Urinary bladder (tissue), 4 donors: ENCODE data around the gene GMDS. TPM values are rescaled to one million over a fixed set of nuclear protein-coding genes. Genes with fewer than 3 reads are reported as not detected.

Source experiments
- DNase-seq: peaks from one replicate; pipeline ENCODE4 v3.0.0-alpha.2; 2015; ENCODE audit errors: extremely low spot score
- H3K27ac ChIP-seq: one replicate; pipeline ENCODE4 v1.5.1; 2013; ENCODE audit warnings: low read depth, mild to moderate bottlenecking, moderate library complexity
- H3K36me3 ChIP-seq: one replicate; pipeline ENCODE4 v1.6.1; 2013; ENCODE audit warnings: mild to moderate bottlenecking, moderate library complexity; ENCODE audit not compliant: insufficient read depth
- H3K4me1 ChIP-seq: one replicate; pipeline ENCODE4 v1.6.1; 2013; ENCODE audit warnings: mild to moderate bottlenecking, moderate library complexity; ENCODE audit not compliant: insufficient read depth
- H3K4me3 ChIP-seq: one replicate; pipeline ENCODE4 v1.5.1; 2013; ENCODE audit warnings: low read depth, low read length
- WGBS: extraction: QIAGEN DNeasy Blood & Tissue Kit; methylation state at CpG from one replicate; pipeline ENCODE4 v1.1.7; 2013; 5-methylcytosine and 5-hydroxymethylcytosine counted together
- polyA plus RNA-seq: library from polyadenylated mRNA; stranded (reverse); fragments of 200-250 nt; gene quantifications from one replicate; pipeline ENCODE4 v1.2.3, GENCODE V29; 2013
- total RNA-seq: library from RNA; depleted of rRNA; stranded (reverse); fragments of >200 nt; gene quantifications from one replicate; pipeline ENCODE4 v1.2.3, GENCODE V29; 2014
- donor health status: healthy with polysubstance abuse.
- donor health status: healthy.

GMDS gene
- total and polyA plus RNA-seq, 2 donors: 7.5 to 10.7 TPM

- Histone ChIP-seq H3K4me1 (no peaks in the 10 kb centered on the region), H3K36me3 (no peaks in the 10 kb centered on the region), H3K27ac (no peak overlapping the region), H3K4me3 (no peak overlapping the region)
- 97% methylated on average over 3 of the region's 3 CpGs for WGBS
- DNase-seq: no peak
Measured at GRCh38 chr6:1651362-1651761, 594.0 kb downstream of the GMDS start.

DNA sequence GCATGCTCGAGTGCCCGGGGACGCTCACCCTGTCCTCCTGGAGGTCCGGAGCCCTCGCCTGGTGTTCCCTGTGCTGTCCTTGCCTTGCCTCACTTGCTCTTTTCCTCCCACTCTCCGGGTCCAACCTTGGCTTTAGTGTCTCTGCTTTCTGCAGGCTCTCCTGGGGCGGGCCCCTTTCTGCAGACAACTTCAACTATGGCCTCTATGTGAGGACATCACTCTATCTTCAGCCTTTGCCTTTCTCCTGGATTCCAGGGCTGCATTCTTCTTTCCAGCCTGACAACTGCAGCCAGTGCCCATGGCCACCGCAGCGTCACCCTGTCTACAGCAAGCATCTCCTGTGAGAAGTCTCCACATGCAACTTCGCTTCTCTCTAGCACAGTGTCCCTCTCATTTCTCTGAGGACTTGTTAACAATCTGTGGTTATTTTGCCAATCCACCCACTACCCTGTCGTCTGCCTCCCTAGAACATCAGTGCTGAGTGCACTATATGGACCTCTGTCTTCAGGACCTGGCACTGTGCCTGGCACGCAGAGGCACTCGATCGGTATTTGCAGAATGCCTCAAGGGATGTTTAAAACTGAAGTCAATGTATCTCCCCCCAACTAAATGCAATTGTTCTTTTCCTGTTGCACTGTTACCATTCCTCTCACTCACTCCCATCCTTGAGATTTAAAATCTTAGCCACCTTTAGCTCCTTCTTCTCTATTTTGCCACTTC is 599.8 kb downstream of the GMDS start:
- no peaks in the 10 kb centered on the region for H3K36me3 ChIP-seq
- H3K4me3 ChIP-seq: no peak overlapping the region
- DNase-seq: no peak
- no peaks in the 10 kb centered on the region for H3K4me1 ChIP-seq
- H3K27ac ChIP-seq: no peak overlapping the region
- 82% methylated on average over 14 of the region's 14 CpGs for WGBS

DNA sequence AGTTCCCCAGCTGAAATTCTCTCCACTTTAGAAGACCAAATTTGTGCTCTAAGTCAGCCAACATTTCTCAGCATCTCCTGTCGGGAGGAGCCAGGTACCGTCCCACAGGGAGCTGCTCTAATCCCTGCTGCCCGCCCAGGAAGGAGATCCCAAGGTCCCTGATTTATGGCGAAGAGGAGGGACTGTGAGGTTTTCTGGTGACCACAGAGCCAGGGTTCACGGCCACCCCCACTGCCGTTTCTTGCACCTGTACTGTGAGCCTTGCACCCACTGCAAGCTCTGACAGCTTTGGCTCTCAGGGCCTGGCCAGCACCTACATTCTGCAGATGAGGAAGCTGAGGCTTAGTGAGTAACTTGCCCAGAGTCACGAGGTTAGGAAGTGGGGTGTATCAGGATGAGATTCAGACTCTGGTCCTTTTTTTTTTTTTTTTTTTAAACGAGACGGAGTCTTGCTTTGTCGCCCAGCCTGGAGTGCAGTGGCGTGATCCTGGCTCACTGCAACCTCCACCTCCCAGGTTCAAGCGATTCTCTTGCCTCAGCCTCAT is 600.8 kb downstream of the GMDS start:
- H3K27ac ChIP-seq: no peak overlapping the region
- H3K4me3 ChIP-seq: no peak overlapping the region
- 83% methylated on average over 12 of the region's 12 CpGs for WGBS

DNA sequence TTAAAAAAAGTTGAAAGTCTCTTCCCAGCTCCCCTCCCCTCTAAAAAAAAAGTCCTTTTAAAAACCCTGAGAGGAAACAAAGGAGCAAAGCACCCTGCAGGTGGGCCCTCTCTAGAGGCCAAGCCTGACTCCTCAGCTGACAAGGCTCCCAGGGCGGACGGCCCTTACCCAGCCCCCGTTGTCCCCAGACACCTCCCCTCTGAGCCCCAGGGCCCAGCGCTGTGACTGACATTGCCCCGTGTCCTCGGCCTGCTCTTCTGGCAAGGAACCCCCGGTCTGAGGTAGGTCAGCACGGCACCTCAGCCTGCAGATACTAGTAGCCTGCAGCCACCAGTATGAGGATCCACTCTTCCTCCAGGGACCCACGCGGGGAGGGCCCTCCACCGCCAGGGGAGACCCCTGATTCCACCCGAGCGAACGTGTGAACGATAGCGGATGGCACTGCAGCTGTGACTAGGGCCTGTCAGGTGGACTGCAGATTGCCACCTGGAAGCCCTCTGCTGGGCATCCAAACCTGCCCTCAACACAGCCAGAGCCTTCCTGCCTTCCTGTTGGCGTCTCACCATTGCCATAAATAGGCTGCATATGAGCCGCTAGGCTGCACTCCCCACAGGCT is 601.5 kb downstream of the GMDS start:
- H3K4me3 ChIP-seq: no peak overlapping the region
- H3K36me3 ChIP-seq: no peaks in the 10 kb centered on the region
- 88% methylated on average over 18 of the region's 18 CpGs for WGBS
- H3K27ac ChIP-seq: no peak overlapping the region
- no peaks in the 10 kb centered on the region for H3K4me1 ChIP-seq
- no peak for DNase-seq

More for the DNA sequence above, 600.8 kb downstream of the GMDS start:
- H3K36me3 ChIP-seq: no peaks in the 10 kb centered on the region
- no peak for DNase-seq
- H3K4me1 ChIP-seq: no peaks in the 10 kb centered on the region

DNA sequence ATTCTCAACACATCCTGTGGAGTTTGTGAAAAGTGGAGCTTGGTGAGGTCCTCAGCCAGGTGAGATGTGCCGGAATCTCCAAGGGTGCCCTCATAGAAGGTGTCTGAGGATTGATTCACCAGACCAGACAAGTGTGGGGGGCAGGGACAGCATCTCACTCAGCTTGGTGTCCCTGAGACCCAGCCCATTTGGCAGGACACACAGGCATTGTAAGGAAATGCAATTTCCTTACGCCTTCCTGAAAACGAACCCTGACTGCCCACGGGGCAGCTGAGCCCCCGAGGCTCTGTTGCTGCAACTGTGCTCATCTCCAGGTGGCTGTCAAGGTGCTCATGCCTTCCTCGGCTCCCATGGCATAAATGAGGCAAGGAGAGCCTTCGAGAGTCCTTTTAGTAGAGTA is 602.3 kb downstream of the GMDS start:
- H3K4me3 ChIP-seq: no peak overlapping the region
- no peaks in the 10 kb centered on the region for H3K36me3 ChIP-seq
- WGBS: 71% methylated on average over 7 of the region's 7 CpGs
- no peak overlapping the region for H3K27ac ChIP-seq
- no peak for DNase-seq
- no peaks in the 10 kb centered on the region for H3K4me1 ChIP-seq

- Histone ChIP-seq H3K4me1 (no peaks in the 10 kb centered on the region), H3K27ac (no peak overlapping the region), H3K4me3 (no peak overlapping the region), H3K36me3 (no peaks in the 10 kb centered on the region)
- DNase-seq: no peak
- WGBS: 85% methylated on average over 12 of the region's 12 CpGs
Measured at GRCh38 chr6:1641343-1641885, 604.0 kb downstream of the GMDS start.

- DNase-seq: no peak
- Histone ChIP-seq H3K36me3 (no peaks in the 10 kb centered on the region), H3K4me3 (no peak overlapping the region), H3K4me1 (no peaks in the 10 kb centered on the region), H3K27ac (no peak overlapping the region)
- 90% methylated on average over 8 of the region's 8 CpGs for WGBS
Measured at GRCh38 chr6:1640476-1640875, 604.9 kb downstream of the GMDS start.

DNA sequence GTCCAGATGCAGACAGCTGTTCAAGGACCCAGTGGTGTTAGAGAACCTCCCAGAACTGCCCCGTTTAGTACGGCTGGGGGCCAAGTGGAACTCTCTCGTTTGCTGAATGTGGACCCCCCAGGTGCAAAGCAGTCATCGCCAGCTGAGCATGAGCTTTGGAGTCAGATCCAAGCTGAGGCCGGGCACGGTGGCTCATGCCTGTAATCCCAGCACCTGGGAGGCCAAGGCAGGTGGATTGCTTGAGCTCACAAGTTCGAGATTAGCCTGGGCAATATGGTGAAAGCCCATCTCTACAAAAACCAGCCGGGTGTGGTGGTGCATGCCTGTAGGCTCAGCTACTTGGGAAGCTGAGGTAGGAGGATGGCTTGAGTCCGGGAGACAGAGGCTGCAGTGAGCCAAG is 606.0 kb downstream of the GMDS start:
- no peak overlapping the region for H3K4me3 ChIP-seq
- H3K4me1 ChIP-seq: no peaks in the 10 kb centered on the region
- H3K36me3 ChIP-seq: no peaks in the 10 kb centered on the region
- 85% methylated on average over 9 of the region's 9 CpGs for WGBS
- H3K27ac ChIP-seq: no peak overlapping the region
- no peak for DNase-seq

- DNase-seq: no peak
- H3K27ac ChIP-seq: no peak overlapping the region
Measured at GRCh38 chr6:1636971-1637871, 608.2 kb downstream of the GMDS start.

DNA sequence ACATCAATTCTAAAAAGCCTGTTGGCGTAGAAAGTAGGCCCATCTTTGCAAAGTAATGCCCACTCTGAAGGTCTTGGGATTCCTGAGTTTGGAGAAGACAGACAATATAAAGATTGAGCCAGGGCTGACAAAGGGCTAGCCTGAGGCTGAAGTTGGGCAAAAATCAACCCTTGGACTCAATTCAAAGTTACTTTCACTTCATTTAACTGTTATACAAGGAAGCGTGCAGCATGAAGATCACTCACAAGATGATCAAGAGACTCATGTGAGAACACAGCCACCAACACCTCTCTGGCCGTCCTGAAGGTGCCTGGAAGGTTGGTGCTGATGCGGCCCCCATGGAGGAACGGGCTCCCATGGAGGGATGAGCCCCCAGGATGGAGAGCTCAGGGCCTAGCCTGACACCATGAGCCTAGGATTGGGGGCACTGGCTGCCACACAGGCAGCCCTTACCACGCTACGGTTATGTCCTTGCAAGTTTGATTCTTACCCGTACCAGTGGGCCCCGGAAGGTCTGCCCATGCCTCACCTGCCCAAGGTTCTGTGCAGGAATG is 609.1 kb downstream of the GMDS start:
- Histone ChIP-seq H3K4me1 (no peaks in the 10 kb centered on the region), H3K36me3 (no peaks in the 10 kb centered on the region), H3K4me3 (no peak overlapping the region), H3K27ac (no peak overlapping the region)
- 94% methylated on average over 9 of the region's 9 CpGs for WGBS
- DNase-seq: no peak

More at GRCh38 chr6:1636971-1637871, 608.2 kb downstream of the GMDS start:
- H3K4me1 ChIP-seq: no peaks in the 10 kb centered on the region
- H3K36me3 ChIP-seq: no peaks in the 10 kb centered on the region
- H3K4me3 ChIP-seq: no peak overlapping the region
- 91% methylated on average over 20 of the region's 20 CpGs for WGBS

DNA sequence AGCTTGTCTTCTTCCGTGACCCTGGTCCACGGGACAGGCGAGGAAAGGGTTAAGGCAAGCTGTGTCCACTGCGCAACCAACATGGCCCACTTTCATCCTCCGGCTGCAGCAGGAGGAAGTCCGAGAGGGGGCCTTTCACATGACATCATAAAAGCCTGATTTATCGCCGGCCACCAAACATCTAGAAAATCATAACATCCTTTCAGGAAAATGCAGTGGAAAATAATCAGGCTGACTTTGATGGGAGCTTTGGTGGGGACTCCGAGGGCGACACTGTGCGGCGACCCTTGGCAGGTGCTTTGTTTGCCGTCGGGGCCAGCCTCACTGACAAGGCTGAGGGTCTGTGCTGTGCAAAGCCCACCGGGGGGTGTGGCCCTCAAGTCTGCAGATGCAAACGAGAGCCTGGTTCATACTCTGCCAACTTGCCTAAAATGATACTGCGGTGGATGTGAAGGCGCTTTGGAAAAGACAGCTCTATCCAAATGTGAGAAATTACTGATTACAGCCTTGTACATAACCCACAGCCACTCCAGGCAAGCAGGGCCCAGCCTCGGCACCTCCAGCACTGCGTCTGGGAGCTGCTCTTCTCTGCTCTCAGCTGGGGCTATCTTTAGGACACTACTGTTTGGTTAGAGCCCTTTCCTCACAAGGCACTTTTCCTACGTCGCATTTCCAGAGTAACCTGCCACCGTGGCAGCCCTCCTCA is 609.9 kb downstream of the GMDS start:
- DNase-seq: no peak
- no peaks in the 10 kb centered on the region for H3K4me1 ChIP-seq
- no peak overlapping the region for H3K27ac ChIP-seq
- WGBS: 53% methylated on average over 23 of the region's 23 CpGs
- no peaks in the 10 kb centered on the region for H3K36me3 ChIP-seq
- H3K4me3 ChIP-seq: no peak overlapping the region

- Histone ChIP-seq H3K27ac (no peak overlapping the region), H3K4me1 (no peaks in the 10 kb centered on the region), H3K4me3 (no peak overlapping the region), H3K36me3 (no peaks in the 10 kb centered on the region)
- no peak for DNase-seq
- 97% methylated on average over 4 of the region's 4 CpGs for WGBS
Measured at GRCh38 chr6:1634081-1634480, 611.3 kb downstream of the GMDS start.
